ENCODE results near the gene IDUA.

DNA sequence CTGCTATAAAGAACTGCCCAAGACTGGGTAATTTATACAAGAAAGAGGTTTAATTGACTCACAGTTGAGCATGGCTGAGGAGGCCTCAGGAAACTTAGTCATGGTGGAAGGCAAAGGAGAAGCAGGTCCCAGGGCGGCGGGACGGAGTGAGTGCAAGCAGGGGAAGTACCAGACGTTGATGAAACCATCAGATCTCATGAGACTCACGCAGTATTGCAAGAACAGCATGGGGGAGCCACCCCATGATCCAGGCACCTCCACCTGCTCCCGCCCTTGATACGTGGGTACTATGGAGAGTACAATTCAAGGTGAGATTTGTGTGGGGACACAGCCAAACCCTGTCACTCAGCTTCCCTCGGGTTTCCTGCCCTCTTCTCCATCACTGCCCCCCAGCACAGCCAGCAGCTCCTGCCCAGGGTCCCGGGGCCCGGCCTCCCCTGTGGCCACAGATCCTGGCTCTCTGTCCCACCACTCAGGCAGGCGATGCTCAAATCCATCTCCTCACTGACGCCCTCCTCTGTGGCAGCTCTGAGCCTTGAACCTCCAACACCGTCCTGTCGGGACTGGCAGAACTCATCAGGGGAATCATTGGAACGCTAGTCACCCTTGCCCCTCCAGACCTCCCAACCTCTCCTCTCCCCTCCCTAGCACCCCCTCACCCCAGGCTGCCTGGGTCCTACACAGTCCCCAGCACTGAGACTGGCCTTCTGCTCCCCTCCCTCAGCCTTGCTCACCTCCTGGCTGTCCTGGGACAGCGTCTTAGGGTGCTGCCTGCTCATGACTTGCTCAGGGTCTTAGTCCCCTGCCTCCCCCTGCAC is 62.1 kb downstream of the IDUA start:
- TF ChIP-seq, protein P1, sequence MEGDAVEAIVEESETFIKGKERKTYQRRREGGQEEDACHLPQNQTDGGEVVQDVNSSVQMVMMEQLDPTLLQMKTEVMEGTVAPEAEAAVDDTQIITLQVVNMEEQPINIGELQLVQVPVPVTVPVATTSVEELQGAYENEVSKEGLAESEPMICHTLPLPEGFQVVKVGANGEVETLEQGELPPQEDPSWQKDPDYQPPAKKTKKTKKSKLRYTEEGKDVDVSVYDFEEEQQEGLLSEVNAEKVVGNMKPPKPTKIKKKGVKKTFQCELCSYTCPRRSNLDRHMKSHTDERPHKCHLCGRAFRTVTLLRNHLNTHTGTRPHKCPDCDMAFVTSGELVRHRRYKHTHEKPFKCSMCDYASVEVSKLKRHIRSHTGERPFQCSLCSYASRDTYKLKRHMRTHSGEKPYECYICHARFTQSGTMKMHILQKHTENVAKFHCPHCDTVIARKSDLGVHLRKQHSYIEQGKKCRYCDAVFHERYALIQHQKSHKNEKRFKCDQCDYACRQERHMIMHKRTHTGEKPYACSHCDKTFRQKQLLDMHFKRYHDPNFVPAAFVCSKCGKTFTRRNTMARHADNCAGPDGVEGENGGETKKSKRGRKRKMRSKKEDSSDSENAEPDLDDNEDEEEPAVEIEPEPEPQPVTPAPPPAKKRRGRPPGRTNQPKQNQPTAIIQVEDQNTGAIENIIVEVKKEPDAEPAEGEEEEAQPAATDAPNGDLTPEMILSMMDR (IDR thresholded peaks at IDR 0.05; ENCODE audit: low read length): no peak
- TF ChIP-seq EZH2phosphoT487 (IDR thresholded peaks at IDR 0.05; ENCODE audit: low read length) (no peak), EZH2 (optimal IDR thresholded peaks at IDR 0.05; ENCODE audit: low read depth, low read length) (no peak)
